Esophagus muscularis mucosa (tissue), 4 donors: Measurements from ENCODE around the gene CDKL5.

Source experiments
- EP300 ChIP-seq: sonication (generic); formaldehyde crosslinking; IDR thresholded peaks from one replicate; pipeline ENCODE4 v1.6.1; 2017; ENCODE audit warnings: antibody characterized with exemption
- POLR2AphosphoS5 ChIP-seq, 2 donors: sonication (generic); formaldehyde crosslinking; IDR thresholded peaks; one replicate each; pipeline ENCODE4 v1.6.1; 2017; ENCODE audit warnings: antibody characterized with exemption in 2 of 2
- TF ChIP-seq, protein P1 (sequence below), 3 experiments: fragments of 200-600 bp in 2 of 3; fragments of 450-650 bp in 1 of 3; sonication (generic) in 2 of 3; IDR thresholded peaks; one replicate each; pipeline ENCODE4 v1.5.1; 2017 to 2019; ENCODE audit warnings: antibody characterized with exemption in 3 of 3, mild to moderate bottlenecking in 2 of 3, moderate library complexity in 1 of 3

DNA sequence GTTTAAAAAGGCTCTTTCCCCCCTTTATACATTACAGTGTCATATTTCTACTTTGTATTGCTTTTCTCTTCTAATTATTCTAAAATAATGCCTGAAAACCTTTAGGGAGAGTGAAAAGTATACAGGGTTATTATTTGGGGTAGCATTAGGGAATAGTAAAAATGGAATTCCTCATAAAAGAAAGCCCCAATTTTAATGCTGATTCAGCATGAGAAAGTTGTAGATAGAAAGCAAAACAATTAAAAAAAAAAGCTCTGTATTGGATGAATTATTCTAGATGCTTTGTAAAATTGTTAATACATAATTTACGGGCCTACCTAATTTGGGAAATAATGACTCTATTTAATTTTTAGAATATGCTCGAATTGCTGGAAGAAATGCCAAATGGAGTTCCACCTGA is 154.1 kb downstream of the CDKL5 start:
- TF ChIP-seq, protein P1, sequence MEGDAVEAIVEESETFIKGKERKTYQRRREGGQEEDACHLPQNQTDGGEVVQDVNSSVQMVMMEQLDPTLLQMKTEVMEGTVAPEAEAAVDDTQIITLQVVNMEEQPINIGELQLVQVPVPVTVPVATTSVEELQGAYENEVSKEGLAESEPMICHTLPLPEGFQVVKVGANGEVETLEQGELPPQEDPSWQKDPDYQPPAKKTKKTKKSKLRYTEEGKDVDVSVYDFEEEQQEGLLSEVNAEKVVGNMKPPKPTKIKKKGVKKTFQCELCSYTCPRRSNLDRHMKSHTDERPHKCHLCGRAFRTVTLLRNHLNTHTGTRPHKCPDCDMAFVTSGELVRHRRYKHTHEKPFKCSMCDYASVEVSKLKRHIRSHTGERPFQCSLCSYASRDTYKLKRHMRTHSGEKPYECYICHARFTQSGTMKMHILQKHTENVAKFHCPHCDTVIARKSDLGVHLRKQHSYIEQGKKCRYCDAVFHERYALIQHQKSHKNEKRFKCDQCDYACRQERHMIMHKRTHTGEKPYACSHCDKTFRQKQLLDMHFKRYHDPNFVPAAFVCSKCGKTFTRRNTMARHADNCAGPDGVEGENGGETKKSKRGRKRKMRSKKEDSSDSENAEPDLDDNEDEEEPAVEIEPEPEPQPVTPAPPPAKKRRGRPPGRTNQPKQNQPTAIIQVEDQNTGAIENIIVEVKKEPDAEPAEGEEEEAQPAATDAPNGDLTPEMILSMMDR (IDR thresholded peaks at IDR 0.05): no peak
- no peak for TF ChIP-seq EP300
- no peak for TF ChIP-seq POLR2AphosphoS5 (IDR thresholded peaks at IDR 0.05)
